ENCODE data around the gene NARS2. TPM values are rescaled to one million over a fixed set of nuclear protein-coding genes. Genes with fewer than 3 reads are reported as not detected.
"Not testable (repeated sequence)": the region's sequence is repeated elsewhere in the genome, so short reads cannot be mapped to it uniquely, and the experiment has no call there.

NARS2 gene
- total RNA-seq, 1 donor from 2014 or later = 13.4 TPM

DNA sequence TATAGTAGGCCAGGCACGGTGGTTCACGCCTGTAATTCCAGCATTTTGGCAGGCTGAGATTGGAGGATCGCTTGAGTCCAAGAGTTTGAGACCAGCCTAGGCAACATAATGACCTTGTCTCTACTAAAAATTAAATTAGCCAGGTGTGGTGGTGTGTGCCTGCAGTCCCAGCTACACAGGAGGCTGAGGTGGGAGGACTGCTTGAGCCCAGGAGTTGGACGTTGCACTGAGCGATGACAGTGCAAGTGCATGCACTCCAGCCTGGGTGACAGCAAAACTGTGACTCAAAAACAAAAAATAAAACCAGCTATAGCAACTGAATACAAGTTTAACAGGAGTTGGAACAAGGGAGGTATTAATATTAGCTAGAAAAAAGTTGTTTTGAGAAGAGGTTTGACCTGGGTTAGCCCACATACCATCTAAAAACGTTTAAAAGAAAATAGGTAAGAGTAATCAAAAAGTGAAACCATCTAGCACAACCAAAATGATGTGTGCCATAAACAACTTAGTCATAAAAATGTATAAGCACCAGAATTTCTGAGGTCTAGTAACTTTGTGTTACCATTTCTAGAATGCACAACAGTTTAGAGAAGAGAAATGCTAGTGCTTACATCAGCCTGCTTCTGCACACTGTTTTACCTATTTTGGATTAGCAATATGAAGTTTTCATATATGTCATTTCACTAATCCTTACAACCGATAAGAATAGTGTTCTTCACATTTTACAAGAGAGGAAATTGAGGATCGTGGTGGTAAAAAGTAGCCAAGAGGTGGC lies 26.5 kb downstream of the NARS2 start:
- no peak for DNase-seq (ENCODE audit: low spot score)

DNA sequence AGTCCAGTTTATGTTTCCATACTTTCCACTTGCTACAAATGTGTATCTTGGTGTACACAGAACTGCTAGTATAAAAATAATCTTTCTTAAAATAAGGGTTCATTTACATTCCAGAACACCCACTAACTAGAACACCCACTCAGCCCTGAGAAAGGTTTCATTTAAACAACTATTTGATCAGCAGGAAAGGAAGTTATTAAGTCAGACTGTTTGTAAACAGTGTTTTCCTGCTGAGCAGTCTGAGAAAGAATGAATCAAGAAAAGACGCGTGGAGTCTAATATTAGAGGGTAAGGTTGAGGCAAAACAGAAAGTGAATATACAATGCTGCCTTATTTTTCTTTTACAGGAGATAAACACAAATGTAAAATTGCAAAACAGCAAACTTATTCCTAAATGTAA lies 32.7 kb downstream of the NARS2 start:
- DNase-seq (ENCODE audit: low spot score) = no peak

DNA sequence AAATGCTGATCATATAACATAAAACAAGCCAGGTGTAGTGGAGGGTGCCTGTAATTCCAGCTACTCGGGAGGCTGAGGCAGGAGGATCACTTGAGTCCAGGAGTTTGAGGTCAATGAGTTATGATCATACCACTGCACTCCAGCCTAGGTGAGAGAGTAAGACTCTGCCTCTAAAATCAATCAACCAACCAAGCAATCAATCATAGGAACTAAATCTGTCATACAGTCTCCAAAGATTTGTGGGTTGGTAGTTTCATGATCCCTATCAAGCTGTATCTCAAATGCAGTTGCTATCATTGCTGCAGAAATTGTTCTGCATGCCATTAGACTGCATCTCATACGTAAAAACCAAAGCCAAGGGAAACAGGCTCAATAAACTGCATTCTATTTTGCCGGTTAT lies 33.1 kb downstream of the NARS2 start:
- no peak for DNase-seq (ENCODE audit: low spot score)

DNA sequence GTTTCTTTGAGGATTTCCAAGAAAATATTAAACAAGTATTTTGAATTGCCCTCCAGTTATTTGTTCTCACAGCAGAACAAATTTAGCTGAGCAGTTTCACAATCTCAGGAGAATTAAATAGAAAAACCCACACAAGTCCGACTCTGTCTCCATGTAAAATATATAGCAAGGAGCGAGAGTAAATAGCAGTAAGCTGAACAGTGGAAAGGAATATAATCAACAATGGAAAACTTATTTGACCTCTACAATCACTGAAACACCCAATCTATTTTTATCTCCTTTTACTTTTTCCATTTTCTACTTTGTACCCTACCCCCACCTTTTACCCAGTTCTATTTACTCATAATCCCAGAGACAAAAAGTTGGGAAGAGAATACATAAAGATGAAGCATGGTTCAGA lies 34.4 kb downstream of the NARS2 start:
- DNase-seq (ENCODE audit: low spot score) = no peak

DNA sequence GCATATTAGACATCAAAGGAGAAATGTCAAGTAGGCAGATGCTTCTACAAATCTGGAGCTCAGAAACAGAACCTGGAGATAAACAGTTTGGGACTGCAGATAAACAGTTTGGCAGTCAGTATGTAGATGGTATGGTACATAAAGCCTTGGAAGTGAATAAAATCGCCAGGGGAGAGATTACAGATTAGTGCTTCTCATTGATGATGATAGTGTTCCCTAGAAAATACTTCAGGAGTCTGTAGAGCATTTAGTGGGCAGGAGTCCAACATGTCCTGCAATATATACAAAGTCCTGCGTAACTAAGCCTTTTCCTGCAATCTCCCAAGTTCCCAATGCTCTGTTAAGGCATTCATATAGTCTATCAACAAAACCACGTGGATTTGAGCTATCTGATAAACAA lies 35.2 kb downstream of the NARS2 start:
- no peak for DNase-seq (ENCODE audit: low spot score)

DNA sequence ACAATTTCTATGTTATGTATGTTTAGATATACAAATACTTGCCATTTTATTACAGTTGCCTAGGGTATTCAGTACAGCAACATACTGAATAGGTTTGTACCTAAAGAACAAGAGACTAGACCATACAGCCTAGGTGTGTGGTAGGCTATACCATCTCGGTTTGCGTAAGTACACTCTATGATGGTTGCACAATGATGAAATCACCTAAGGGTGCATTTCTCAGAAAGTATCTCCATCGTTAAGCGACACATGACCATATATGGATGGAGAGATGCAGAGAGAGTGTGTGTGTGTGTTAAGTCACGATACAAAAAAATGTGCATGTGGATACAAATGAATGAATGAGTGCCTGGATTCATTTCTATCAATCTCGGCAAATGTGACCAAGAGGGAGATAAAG lies 37.7 kb downstream of the NARS2 start:
- DNase-seq (ENCODE audit: low spot score) = no peak

DNA sequence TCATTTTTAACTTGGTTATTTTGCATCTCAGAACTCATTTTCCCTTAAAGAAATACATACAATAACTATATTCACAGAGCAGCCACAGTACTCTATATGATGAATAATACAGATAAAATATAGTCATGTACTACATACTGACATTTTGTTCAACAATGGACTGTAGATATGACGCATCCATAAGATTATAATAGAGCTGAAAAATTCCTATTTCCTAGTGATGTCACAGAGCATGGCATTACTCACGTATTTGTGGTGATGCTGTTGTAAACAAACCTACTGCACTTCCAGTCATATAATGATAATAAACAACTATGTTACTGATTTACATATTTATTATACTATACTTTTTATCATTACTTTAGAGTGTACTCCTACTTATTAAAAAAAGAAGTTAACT lies 38.7 kb downstream of the NARS2 start:
- no peak for DNase-seq (ENCODE audit: low spot score)

DNA sequence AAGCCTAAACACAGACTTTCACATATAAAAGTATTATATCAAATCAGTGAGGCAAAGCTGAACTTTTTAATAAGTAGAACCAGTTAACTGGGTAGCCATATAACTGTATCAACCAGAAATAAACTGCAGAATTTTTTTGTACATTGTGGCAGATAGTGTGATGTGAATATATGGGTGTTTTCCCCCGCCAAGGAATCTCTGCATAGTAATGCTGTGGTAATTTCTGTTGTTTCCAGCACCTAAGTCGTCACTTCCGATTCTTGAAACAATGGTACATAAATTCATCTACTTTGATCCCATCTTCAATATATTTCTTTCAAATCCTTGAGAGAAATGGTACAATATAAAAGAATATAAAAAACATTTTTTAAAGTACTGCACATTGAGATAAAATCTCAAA lies 39.6 kb downstream of the NARS2 start:
- no peak for DNase-seq (ENCODE audit: low spot score)

DNA sequence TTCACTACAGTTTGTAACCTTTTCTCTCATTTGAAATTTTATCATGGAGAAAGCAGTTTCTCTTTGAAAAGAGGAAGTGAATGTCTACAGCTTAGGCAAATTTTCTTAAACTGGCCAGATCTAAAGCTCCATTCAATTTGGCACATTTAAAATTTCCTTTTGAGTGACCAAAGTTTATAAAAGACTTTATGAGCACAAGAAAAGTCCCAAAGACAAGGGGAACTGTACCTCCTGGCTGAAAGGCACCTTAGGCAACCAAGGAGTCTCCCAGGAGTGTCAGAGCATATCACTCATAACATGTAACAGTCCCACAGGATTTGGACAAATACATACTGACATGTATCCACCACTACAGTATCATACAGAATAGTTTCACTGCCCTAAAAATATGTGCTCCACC lies 41.3 kb downstream of the NARS2 start:
- no peak for DNase-seq (ENCODE audit: low spot score)

DNA sequence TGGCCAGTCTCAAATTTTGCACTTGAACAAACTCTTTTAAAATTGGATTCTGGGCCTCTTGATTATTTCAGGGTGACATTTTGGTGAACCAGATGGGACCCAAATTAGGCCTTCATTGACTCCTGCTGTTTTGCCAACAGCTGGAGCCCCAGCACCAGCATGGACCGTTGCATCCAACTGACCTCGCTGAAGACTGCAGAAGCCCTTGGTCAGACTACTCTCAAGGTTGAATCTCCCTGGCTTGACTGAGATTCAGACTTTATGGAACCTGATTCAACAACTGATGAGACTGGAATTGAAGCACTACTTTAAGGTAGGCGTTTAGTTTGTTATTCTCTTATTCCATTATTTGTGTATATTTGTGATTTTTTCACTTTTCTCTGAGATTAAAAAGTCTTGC lies 41.7 kb downstream of the NARS2 start:
- DNase-seq (ENCODE audit: low spot score) = no peak

DNA sequence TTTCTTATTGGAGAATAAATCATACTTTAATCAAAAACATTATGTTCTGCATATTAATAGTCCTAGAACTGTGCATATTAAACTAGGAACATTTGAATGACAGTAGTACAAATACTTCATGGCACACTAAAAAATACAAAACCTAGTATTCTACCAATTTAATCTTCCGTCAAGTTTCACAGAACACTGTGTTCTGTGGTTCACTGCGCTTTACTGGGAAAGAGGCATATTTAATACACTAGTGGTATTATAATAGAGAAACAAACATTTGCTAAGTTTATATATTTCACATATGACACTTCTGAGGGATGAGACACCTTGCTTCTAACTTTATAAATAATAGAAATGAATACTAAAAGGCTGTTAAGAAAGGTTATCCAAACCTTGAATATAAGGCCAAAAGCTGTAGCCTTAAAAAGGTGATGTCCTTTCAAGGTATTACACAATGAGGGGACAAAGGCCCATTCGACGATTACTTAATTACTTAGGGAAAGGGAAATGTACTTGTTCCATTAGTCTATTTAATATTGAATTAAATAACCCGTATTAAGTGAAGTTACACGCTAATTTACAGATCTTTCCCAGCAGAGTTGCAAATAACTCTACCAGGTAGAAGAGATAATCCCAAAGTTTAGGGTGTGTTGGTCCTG lies 48.0 kb downstream of the NARS2 start:
- DNase-seq (ENCODE audit: low spot score) = no peak

DNA sequence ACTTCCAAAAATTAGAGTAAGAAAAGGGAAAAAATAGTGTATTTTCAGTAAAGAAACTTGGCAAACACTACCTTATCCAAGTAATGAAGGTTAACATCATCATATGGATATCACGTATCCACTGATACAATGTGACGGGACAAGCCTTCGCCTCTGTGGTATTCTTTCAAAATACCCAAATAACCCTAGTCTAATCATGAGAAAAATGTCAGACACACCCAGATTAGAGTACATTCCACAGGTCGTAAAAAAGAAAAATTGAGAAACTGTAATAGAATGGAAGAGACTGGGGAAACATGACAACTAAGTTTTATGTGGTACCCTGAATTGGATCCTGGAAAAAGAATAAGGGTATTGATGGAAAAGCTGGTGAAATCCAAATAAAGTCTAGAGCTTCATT lies 48.9 kb downstream of the NARS2 start:
- no peak for DNase-seq (ENCODE audit: low spot score)

DNA sequence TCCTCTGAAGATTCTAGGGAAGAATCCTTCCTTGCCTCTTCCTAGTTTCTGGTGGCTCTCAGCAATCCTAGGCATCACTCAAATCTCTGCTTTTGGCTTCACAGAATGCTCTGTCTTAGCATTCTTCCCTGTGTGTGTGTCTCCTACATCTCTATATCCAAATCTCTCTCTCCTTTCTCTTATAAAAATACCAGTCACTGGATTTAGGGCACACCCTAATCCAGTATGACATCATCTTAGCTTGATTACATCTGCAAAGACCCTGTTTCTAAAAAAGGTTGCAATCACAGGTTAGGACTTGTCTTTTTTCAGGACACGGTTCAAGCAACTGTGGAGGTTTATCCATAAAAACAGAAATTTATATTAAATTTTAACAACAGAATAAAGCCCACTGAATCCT lies 54.4 kb downstream of the NARS2 start:
- DNase-seq (ENCODE audit: low spot score) = no peak

DNA sequence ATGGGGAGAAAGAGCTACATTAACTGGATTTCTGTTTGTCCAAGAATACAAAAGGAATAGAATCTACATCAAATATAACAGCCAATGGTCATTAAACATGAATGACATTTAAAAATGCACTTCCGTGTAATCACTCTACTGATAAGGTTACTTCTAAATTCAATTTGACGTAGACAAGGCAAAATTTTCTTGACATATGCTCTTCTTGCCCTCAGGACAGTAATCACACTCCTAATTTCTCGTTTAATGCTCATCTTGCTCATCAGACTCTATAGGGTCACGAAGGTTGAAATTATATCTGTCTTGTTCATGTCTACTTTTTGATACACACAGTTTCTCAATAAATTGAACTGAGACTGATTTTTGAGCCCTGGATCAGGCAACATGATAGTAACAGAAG lies 58.4 kb downstream of the NARS2 start:
- DNase-seq (ENCODE audit: low spot score) = no peak

DNA sequence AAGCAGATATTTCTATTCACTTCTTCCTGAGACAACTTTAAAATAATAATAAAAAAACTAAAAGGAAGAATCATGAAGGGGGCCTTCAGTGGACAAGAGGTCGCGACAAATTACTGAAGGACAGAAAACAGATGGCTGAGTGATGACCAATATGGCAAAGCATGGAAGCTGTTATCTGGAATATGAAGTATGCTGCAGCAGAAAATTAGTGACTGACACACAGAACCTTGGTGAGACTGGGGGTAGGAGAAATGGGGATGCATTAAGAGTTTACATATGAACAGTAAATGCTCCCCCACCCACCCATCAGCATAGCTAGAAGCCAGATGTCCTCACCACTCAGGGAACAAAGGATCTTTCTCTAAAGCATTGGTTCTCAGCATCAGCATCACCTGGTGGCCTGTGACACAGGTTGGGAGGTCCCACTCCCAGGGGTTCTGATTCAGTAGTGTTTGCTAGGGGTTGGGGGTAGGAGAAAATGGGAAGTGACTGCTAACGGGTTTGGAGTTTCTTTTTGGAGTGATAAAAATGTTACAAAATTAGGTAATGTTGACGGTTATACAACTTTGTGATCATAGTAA lies 59.7 kb downstream of the NARS2 start:
- DNase-seq (ENCODE audit: low spot score) = no peak

DNA sequence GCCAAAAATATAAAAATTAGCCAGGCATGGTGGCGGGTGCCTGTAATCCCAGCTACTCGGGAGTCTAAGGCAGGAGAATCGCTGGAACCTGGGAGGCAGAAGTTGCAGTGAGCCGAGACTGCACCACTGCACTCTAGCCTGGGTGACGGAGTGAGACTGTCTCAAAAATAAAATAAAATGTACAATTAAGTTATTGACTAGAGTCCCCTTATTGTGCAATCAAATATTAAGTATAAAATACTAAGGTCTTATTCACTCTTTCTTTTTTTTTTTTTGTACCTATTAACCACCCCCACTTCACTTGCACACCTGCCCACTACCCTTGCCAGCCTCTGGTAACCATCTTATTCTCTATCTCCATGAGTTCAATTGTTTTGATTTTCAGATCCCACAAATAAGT lies 61.6 kb downstream of the NARS2 start:
- not testable (repeated sequence) for DNase-seq (ENCODE audit: low spot score)

DNA sequence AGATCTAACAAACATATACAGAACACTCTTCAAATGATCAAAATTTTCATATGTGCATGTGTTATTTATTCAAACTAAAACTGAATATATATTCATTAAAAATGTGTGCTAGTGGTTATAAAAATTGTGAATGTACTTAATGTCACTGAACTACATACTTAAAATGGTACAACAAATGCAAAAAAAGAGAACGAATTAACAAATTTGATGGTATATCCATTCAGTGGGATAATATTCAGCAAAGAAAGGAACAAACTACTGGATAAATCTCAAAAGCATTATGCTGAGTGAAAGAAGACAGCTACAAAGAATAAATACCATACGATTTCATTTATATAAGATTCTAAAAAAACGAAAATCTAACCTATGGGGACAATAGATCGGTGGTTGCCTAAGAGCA lies 64.1 kb downstream of the NARS2 start:
- no peak for DNase-seq (ENCODE audit: low spot score)

DNA sequence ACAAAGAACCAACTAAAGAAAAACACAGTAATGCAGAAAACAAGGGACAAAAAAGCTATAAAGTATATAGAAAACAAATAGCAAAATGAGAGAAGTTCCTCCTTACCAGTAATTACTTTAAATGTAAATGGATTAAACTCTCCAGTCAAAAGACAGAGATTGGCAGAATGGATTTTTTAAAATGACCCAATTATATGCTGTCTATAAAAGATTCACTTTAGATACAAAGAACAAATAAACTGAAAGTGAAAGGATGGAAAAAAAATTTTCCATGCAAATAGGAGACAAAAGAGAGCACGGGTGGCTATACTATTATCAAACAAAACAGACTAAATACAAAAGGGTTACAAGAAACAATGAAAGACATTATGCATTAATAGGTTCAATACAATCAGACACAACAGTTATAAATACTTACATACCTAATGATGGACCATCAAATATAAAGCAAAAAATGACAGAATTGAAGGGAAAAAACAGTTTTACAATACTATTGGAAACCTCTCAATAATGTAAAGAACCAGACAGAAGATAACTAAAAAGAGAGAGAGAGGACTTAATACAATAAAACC lies 64.6 kb downstream of the NARS2 start:
- DNase-seq (ENCODE audit: low spot score) = no peak

DNA sequence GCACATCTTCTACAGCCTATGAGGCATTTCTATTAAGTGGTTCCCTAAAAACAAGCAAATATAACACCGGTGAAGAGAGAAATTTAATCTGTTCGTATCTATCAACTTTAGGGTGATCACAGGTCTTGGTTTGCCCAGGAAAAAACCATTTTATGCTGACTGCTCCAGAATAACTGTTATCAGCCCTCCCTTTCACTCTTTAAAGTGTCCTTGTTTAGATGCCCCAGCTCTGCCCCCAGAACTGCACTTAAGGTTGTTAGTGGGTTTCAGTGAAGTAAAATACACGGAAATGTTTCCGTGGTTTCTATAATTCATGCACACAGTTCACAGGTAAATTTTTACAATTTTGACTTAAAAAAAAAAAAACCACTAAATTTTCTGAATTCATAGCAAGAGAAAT lies 70.0 kb downstream of the NARS2 start:
- DNase-seq (ENCODE audit: low spot score) = no peak

DNA sequence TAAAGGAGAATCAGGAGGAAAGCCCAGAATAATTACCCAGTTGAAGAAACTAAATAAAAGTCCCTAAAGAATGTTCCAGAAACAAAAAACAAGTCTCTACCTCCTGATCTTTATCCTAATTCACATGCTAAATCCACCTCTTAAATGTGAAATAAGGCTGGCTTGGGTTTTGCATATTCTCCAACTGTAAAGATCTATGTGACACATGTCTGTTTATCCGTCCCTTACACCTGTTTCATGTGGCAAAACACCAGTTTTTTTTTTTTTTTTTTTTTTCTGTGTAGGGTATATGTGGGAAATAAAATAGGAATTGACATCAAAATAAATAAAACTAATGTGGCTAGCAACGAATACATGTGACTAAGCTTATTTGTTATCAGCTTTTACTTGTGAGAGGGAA lies 70.5 kb downstream of the NARS2 start:
- no peak for DNase-seq (ENCODE audit: low spot score)

DNA sequence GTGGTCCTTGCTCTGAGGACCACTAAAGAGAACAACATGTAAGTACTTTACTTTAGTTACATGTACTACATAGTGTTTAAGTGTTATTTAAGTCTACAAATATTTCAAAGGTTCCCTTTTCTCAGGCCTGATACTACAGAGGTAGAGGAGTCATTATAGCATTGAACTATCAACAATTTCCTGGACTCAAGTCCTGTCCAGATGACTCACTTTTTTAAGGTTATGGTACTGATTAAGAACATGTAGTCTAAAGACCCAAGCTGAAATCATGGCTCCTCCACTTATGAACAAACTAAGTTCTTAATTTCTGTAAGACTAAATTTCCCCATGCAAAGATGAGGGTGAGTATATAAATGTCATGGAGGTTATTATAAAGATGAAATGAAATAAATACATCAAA lies 74.7 kb downstream of the NARS2 start:
- DNase-seq (ENCODE audit: low spot score) = no peak

DNA sequence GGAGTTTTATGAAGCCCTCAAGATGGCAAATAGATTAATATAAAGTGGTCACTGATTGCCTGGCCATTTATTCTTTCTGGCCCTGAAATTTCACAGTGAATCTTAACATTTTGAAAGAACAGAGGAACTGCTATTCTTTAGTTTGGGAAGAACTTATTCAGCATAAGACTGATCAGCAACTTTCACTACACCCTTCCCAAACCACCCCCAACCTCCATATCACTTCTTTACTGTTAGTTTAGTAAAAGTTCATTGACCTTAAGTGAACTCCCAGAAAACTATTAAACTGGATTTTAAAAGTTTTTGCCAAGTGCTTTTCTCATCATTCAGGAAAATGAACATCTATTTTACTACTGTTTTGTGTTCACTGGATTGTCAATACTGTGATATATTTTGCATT lies 77.4 kb downstream of the NARS2 start:
- DNase-seq (ENCODE audit: low spot score) = no peak

All from mesenteric fat pad (tissue), 1 donor.